GM12801 (cell line): ENCODE measurements around the gene RASSF5.

Experiments
- TF ChIP-seq, protein P1 (sequence below): IDR thresholded peaks from one replicate; pipeline ENCODE4 v1.5.1; 2011; ENCODE audit warnings: control low read depth; ENCODE audit not compliant: insufficient read length; ENCODE audit errors: extremely low read depth

The RASSF5 gene

DNA sequence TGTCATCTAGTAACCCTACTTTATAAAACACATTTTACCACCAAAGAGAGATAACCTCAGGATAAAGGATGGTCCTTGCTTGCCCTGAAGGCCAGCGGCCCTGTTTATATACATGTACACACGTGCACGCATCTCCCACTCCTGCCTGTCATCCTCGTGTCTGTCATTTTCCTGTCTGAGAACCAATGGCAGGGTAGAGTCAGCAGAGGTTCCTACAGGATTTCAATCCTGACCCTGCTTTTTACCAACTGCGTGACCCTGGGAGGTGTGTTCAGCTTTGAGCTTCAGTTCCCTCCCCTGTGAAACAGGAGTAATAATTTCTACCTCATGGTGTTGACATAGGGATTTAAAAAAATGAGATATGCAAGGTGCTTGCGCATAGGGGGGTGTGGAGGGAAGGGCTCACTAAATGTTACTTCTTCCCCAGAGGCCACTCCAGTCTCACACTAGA lies 12.3 kb upstream of the RASSF5 start:
- TF ChIP-seq, protein P1, sequence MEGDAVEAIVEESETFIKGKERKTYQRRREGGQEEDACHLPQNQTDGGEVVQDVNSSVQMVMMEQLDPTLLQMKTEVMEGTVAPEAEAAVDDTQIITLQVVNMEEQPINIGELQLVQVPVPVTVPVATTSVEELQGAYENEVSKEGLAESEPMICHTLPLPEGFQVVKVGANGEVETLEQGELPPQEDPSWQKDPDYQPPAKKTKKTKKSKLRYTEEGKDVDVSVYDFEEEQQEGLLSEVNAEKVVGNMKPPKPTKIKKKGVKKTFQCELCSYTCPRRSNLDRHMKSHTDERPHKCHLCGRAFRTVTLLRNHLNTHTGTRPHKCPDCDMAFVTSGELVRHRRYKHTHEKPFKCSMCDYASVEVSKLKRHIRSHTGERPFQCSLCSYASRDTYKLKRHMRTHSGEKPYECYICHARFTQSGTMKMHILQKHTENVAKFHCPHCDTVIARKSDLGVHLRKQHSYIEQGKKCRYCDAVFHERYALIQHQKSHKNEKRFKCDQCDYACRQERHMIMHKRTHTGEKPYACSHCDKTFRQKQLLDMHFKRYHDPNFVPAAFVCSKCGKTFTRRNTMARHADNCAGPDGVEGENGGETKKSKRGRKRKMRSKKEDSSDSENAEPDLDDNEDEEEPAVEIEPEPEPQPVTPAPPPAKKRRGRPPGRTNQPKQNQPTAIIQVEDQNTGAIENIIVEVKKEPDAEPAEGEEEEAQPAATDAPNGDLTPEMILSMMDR, result no peak

DNA sequence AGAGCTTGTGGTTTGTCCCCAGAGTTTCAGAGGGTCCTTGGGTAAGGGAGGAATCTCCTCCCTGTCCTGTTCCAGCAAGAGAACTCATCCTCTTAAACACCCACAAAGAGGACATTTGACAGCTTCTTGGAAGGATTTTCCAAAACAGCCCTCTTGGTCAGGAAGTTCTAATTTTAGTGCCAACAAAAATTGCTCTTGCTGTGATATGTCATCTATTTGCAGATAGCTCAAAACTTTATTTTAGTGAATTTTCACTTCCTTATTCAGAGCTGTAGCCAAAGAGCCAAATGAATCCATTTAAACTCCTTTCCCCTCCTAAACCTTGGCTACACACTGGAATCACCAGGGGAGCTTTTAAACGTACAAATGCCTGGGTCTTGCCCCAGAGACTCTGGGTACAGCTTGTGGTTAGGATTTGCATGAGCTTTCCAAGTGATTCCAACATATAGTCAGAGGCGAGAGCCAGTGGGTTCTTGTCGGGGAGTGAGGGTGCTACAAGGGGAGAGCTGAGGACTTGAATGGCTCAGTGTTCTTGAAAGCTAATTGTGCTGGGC lies 11.8 kb upstream of the RASSF5 start:
- TF ChIP-seq, protein P1, result no peak

DNA sequence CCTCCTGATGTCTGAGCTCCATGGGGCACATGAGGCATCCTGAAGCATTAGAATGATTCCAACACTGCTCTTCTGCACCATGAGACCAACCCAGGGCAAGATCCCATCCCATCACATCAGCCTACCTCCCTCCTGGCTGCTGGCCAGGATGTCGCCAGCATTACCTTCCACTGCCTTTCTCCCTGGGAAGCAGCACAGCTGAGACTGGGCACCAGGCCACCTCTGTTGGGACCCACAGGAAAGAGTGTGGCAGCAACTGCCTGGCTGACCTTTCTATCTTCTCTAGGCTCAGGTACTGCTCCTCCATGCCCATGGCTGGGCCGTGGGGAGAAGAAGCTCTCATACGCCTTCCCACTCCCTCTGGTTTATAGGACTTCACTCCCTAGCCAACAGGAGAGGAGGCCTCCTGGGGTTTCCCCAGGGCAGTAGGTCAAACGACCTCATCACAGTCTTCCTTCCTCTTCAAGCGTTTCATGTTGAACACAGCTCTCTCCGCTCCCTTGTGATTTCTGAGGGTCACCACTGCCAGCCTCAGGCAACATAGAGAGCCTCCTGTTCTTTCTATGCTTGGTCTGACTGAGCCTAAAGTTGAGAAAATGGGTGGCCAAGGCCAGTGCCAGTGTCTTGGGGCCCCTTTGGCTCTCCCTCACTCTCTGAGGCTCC lies 11.1 kb upstream of the RASSF5 start:
- TF ChIP-seq, protein P1, result no peak

DNA sequence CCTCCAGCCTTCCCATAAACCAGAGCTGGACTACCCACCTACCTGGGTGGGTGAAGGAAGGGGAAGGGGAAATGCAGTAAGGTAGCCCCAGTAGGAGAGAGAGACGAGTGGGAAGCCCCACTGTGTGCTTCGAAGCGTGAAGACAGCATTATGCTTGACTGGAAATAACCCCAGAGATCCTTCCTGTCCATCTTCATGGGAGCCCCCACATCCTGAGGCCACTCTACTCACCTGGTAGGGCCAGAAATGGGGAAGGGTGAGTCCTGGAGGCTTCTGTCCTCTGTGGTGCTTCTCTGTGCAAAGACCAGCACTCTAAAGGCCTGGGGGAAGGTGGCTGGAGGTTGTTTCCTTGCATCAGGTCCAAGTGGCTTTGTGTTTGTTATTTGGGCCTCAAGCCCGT lies 10.0 kb upstream of the RASSF5 start:
- TF ChIP-seq, protein P1, result no peak

DNA sequence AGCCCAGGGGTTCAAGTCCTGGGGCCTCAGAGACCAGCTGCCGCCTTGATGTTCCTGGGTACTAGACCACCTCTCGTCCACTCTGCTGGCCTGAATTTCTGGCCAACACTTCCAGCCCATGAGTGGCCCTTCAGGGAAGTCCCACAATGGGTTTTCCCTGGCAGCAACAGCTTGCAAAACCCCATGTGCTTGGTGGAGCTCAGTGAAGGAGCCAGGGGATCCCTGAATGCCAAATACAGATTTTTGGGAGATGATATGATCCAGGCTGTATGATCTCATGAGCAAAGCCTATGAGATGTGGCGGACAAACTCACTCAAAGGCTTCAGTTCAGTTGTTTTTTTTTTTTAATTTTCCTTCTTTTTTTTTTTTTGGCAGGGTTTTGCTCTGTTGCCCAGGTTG lies 9.6 kb upstream of the RASSF5 start:
- TF ChIP-seq, protein P1, result no peak

DNA sequence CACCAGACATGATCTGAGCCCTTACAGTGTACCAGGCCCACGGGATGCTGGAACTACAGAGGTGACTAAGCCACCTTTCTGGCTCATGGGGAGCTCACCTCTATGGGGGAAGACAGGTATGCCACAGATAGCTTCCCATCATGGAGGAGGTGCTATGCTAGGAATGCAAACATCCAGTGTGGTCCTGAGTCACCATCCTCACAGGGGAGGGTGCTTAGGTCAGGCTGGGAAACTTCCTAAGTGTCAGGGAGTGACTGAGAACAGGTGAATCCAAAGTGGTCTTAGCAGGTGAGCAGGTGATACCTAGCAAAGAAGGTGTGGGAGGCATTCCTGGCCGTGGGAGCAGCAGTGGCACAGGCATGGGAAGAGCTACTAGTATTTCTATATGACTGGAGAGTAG lies 8.6 kb upstream of the RASSF5 start:
- TF ChIP-seq, protein P1, result no peak

DNA sequence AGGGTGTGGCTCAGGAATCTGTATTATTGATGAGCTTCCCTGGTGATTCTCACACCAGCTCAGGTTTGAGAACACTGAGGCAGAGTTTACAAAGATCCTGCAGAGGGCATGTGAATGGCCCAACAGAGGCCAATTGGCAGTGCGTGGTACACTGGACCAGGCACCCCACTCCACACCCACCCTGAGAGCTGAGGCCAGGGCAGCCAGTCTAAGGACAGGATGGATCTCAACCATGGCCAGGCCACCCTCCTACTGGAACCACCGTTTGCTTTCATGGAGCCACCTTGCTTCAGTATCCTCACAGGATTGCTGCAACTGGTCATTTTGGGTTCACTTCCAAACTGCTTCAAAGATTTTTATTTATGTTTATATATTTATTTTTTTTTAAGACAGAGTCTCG lies 7.3 kb upstream of the RASSF5 start:
- TF ChIP-seq, protein P1, result no peak

DNA sequence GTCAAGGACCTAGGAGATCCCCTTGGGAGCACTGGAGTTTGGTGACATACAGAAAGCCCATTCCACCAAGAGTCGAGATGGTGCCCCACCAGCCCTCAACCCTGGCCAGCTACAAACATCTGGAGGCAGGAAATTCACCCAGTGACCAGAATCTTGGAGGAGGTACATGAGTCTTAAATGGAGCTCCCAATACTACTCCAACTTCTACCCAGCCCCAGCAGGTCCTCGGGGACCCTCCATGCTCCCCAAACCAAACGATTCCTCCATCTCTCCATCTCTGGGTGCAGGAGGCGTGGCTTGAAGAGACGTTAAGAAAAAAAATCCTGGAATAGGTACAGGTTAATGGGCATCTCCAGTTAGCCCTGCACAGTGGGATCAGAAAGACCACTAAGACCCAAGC lies 5.5 kb upstream of the RASSF5 start:
- TF ChIP-seq, protein P1, result no peak
